Measurements from ENCODE around the gene PCK1.

Gene PCK1

GRCh38 chr20:57523782-57524181 lies 37.1 kb upstream of the PCK1 start:
- H3K4me3 ChIP-seq (replicated peaks in 1 of 2; ENCODE audit: low read depth in 2 of 2, low read length in 2 of 2), result no peak overlapping the region
- DNase-seq (ENCODE audit: low read depth in 2 of 2), result no peak
- TF ChIP-seq CTCF (IDR thresholded peaks at IDR 0.05; ENCODE audit: low read depth, low read length), result no peak

DNA sequence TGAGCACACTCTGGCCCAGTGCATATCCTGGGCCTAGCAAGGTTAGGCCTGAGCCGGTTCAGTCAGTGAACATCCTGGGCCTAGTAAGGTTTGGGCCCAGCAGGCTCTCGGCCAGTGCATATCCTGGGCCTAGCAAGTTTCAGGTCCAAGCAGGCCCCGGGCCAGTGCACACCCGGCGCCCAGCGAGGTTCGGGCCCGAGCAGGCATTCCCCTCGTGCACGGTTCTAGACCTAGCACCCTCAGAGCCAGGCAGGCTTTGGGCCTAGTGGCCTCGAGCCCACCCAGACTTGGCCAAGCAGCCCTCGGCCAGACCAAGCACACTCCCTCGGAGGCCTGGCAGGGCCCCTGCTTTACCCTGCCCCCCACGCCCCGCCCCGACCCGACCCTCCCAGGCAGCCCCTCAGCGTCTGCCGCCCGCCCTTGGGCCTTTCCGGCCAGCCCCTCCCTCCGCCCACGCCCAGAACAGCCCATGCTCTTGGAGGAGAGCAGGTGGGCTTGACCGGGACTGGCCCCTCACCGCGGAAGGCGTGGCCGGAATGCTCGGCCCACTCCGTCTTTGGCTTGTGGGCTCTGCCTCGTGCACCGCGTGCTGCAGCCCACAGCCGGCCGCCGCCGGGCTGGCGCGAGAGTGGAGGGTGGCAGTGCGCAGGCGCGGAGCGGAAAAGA lies 36.3 kb upstream of the PCK1 start, which contains the start of gene CTCFL:
Gene CTCFL, minus strand, starts transcription at position 630 of the 666 bp plus-strand sequence. CDS start 935 bp downstream, outside the sequence.
- no peak for TF ChIP-seq CTCF (IDR thresholded peaks at IDR 0.05; ENCODE audit: low read depth, low read length)
- DNase-seq (ENCODE audit: low read depth in 2 of 2), result no peak

GRCh38 chr20:57525328-57526086 lies 35.4 kb upstream of the PCK1 start:
- DNase-seq (ENCODE audit: low read depth in 2 of 2), result no peak
- no peak overlapping the region for H3K4me3 ChIP-seq (replicated peaks in 1 of 2; ENCODE audit: low read depth in 2 of 2, low read length in 2 of 2)
- no peak for TF ChIP-seq CTCF (IDR thresholded peaks at IDR 0.05; ENCODE audit: low read depth, low read length)

More for the DNA sequence above, 36.3 kb upstream of the PCK1 start, which contains the start of gene CTCFL:
- H3K4me3 ChIP-seq (replicated peaks in 1 of 2; ENCODE audit: low read depth in 2 of 2, low read length in 2 of 2), result no peak within 1 kb of the TSS

DNA sequence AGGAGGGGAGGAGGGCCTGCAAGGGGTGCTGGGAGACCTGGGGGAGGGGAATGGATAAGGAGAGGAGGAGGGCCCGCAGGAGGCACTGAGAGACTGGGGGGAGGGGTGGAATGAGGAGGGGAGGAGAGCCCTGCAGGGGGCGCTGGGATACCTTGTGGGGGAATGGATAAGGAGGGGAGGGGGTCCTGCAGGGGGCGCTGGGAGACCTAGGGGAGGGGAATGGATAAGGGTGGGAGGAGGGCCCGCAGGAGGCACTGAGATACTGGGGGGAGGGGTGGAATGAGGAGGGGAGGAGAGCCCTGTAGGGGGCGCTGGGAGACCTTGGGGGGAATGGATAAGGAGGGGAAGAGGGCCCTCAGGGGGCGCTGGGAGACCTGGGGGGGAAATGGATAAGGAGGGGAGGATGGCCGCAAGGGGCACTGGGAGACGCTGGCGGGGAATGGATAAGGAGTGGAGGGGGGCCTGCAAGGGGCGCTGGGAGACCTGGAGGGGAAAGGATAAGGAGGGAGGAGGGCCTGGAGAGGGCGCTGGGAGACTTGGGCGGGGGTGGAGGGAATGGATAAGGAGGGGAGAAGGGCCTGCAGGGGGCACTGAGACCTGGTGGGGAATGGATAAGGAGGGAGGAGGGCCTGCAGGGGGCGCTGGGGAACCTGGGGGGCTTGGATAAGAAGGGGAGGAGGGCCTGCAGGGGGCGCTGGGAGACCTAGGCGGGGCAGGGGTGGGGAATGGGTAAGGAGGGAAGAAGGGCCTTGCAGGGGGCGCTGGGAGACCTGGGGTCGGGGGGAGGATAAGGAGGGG lies 34.6 kb upstream of the PCK1 start:
- H3K4me3 ChIP-seq (replicated peaks in 1 of 2; ENCODE audit: low read depth in 2 of 2, low read length in 2 of 2), result no peak overlapping the region
- DNase-seq (ENCODE audit: low read depth in 2 of 2), result no peak
- TF ChIP-seq CTCF (IDR thresholded peaks at IDR 0.05; ENCODE audit: low read depth, low read length), result no peak

DNA sequence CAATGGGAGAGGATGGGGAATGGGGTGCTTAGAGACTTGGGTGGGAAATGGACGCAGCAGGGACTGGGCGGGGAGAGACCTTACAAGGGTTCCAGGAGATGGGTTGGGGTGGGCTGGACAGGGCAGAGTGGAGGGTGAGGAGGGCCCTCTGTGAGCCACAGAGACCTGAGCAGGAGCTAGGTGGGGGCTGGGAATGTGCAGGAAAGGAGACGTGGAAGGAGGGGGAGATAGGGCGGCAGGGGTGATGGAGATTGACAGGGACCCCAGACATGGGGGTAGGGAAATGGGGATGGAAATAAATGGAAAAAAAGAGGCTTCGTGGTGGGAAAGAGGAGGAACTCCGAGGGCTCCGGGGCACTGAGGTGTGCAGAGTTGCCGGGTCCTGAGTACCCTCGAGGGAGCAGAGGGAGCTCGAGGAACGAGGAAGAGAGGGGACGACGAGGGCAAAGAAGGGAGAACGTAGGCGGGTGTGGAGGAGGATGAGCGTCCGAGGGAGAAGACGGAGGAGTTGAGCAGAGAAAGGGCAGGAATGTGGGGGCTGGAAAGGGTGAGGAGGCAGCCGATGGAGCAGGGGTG lies 33.9 kb upstream of the PCK1 start:
- H3K4me3 ChIP-seq (replicated peaks in 1 of 2; ENCODE audit: low read depth in 2 of 2, low read length in 2 of 2), result no peak overlapping the region
- no peak for DNase-seq (ENCODE audit: low read depth in 2 of 2)
- no peak for TF ChIP-seq CTCF (IDR thresholded peaks at IDR 0.05; ENCODE audit: low read depth, low read length)

DNA sequence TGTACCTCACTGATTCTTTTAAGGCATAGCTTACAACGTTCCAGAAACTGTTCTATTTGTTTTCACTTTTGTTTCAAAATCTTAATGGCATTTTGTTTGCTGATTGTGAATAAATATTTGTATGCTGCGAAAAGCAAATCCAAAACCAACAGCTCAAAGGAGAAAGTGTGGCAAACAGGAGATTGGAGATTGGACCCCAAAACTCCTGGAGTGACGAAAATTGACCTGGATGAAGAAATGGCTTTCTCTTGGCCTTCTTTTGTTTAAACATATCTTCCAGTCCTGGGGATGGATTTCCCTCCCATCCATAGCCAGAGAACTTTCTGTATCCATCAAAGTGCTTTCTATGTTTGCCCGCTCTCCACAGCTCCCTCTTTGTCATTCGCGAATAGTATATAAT lies 33.2 kb upstream of the PCK1 start:
- H3K4me3 ChIP-seq (replicated peaks in 1 of 2; ENCODE audit: low read depth in 2 of 2, low read length in 2 of 2), result no peak overlapping the region
- no peak for TF ChIP-seq CTCF (IDR thresholded peaks at IDR 0.05; ENCODE audit: low read depth, low read length)
- DNase-seq (ENCODE audit: low read depth in 2 of 2), result no peak

Data from cardiac fibroblast (primary cell).